IMR-90 (cell line): Measurements from ENCODE around the gene DCTN2. TPM values are rescaled to one million over a fixed set of nuclear protein-coding genes. Genes with fewer than 3 reads are reported as not detected.

Experiments
- ATAC-seq: fragments of 200-7000 bp; cut with Tn5 transposase; 2 replicates; pipeline ENCODE4 v1.9.1; 2020; ENCODE audit warnings: low read depth, mild to moderate bottlenecking, moderate library complexity
- BruUV-seq: library from RNA; stranded (reverse); fragments of 400-500 nt; replicated peaks from 2 replicates; lab custom pipeline; 2021; lab: Mats Ljungman, UMichigan
- CTCF ChIA-PET: fragments of 300-600 bp; formaldehyde crosslinking; extraction: SDS; loops from one replicate; lab custom pipeline; 2021; ENCODE audit warnings: antibody characterized with exemption; lab: Yijun Ruan, JAX
- POLR2A ChIA-PET: fragments of 300-600 bp; sonication (Branson Sonifier 250); formaldehyde crosslinking; loops from one replicate; lab custom pipeline; 2022; ENCODE audit warnings: antibody characterized with exemption; ENCODE audit not compliant: unreplicated experiment; lab: Charles Lee
- DNase-seq: peaks from one replicate; pipeline ENCODE4 v3.0.0; 2013
- H2AFZ ChIP-seq: replicated peaks from 2 replicates; pipeline ENCODE3; 2013; ENCODE audit warnings: low read length, mild to moderate bottlenecking; ENCODE audit not compliant: poor library complexity
- H2AK5ac ChIP-seq: 2 replicates; pipeline ENCODE4 v1.6.1; 2013; ENCODE audit warnings: low read depth, low read length, inconsistent platforms
- H2AK9ac ChIP-seq: replicated peaks from 2 replicates; pipeline ENCODE3; 2013; ENCODE audit warnings: mild to moderate bottlenecking, low read depth, low read length, moderate library complexity; ENCODE audit not compliant: poor library complexity
- H2BK120ac ChIP-seq: 2 replicates; pipeline ENCODE4 v1.6.1; 2013; ENCODE audit warnings: low read depth, low read length, inconsistent platforms
- H2BK15ac ChIP-seq: 3 replicates; pipeline ENCODE4 v1.6.1; 2013; ENCODE audit warnings: low read depth, low read length, inconsistent platforms
- H2BK20ac ChIP-seq: 2 replicates; pipeline ENCODE4 v1.6.1; 2013; ENCODE audit warnings: low read depth, mild to moderate bottlenecking, inconsistent platforms, low read length, moderate library complexity
- H2BK5ac ChIP-seq: 2 replicates; pipeline ENCODE4 v1.6.1; 2013; ENCODE audit warnings: mild to moderate bottlenecking, low read depth, low read length, inconsistent platforms; ENCODE audit not compliant: poor library complexity, severe bottlenecking
- H3K14ac ChIP-seq: replicated peaks from 2 replicates; pipeline ENCODE4 v1.6.1; 2013; ENCODE audit warnings: low read depth, low read length, inconsistent platforms
- H3K18ac ChIP-seq: 2 replicates; pipeline ENCODE4 v1.6.1; 2013; ENCODE audit warnings: low read depth, low read length, control low read depth
- H3K23ac ChIP-seq: 2 replicates; pipeline ENCODE4 v1.6.1; 2013; ENCODE audit warnings: low read depth, low read length, inconsistent platforms
- H3K27ac ChIP-seq: 2 replicates; pipeline ENCODE4 v1.5.1; 2013; ENCODE audit warnings: mild to moderate bottlenecking, control low read depth, low read length; ENCODE audit not compliant: insufficient read depth
- H3K27me3 ChIP-seq: 2 replicates; pipeline ENCODE4 v1.6.1; 2013; ENCODE audit warnings: low read length; ENCODE audit not compliant: control insufficient read depth, insufficient read depth
- H3K36me3 ChIP-seq: 2 replicates; pipeline ENCODE4 v1.6.1; 2013; ENCODE audit warnings: low read length, mixed read lengths; ENCODE audit not compliant: control insufficient read depth, insufficient read depth
- H3K4ac ChIP-seq: 2 replicates; pipeline ENCODE4 v1.6.1; 2013; ENCODE audit warnings: low read depth, low read length, inconsistent platforms
- H3K4me1 ChIP-seq: 2 replicates; pipeline ENCODE4 v1.6.1; 2013; ENCODE audit warnings: low read length, mixed read lengths; ENCODE audit not compliant: control insufficient read depth, insufficient read depth
- H3K4me2 ChIP-seq: 2 replicates; pipeline ENCODE4 v1.6.1; 2013; ENCODE audit warnings: low read depth, mild to moderate bottlenecking, control low read depth, low read length, moderate library complexity
- H3K4me3 ChIP-seq: 2 replicates; pipeline ENCODE4 v1.5.1; 2013; ENCODE audit warnings: low read depth, mild to moderate bottlenecking, control low read depth, low read length, moderate library complexity; ENCODE audit not compliant: insufficient read depth
- H3K56ac ChIP-seq: 2 replicates; pipeline ENCODE4 v1.6.1; 2013; ENCODE audit warnings: low read length, inconsistent platforms; ENCODE audit not compliant: insufficient read depth; ENCODE audit errors: extremely low read depth
- H3K79me1 ChIP-seq, 2 experiments: 2 replicates each; pipeline ENCODE4 v1.6.1; 2013; ENCODE audit warnings: low read length in 2 of 2, inconsistent platforms in 1 of 2, low read depth in 1 of 2
- H3K9ac ChIP-seq: 2 replicates; pipeline ENCODE4 v1.6.1; 2013; ENCODE audit warnings: low read depth, low read length, control low read depth
- H3K9me1 ChIP-seq: 2 replicates; pipeline ENCODE4 v1.6.1; 2013; ENCODE audit warnings: low read length, inconsistent platforms; ENCODE audit not compliant: insufficient read depth
- H3K9me3 ChIP-seq: 2 replicates; pipeline ENCODE4 v1.6.1; 2013; ENCODE audit warnings: low read length; ENCODE audit not compliant: control insufficient read depth, insufficient read depth
- H4K20me1 ChIP-seq: 2 replicates; pipeline ENCODE4 v1.6.1; 2013; ENCODE audit warnings: low read length, inconsistent platforms; ENCODE audit not compliant: insufficient read depth
- H4K5ac ChIP-seq: 2 replicates; pipeline ENCODE4 v1.6.1; 2013; ENCODE audit warnings: mild to moderate bottlenecking, low read depth, low read length, control low read depth
- H4K8ac ChIP-seq, 2 experiments: 2 replicates each; pipeline ENCODE4 v1.6.1; 2013; ENCODE audit warnings: low read depth in 2 of 2, low read length in 2 of 2, control low read depth in 1 of 2, inconsistent platforms in 1 of 2
- H4K91ac ChIP-seq: 2 replicates; pipeline ENCODE4 v1.6.1; 2013; ENCODE audit warnings: low read depth, low read length, inconsistent platforms; ENCODE audit not compliant: insufficient read depth
- CEBPB ChIP-seq: IDR thresholded peaks from 2 replicates; pipeline ENCODE4 v1.6.1; 2012; ENCODE audit warnings: low read depth, low read length, improper control_type of control experiment
- FOS ChIP-seq: fragments of 150-350 bp; IDR thresholded peaks from 2 replicates; pipeline ENCODE4 v1.6.1; 2016; ENCODE audit warnings: low read depth, low read length
- MAFK ChIP-seq: IDR thresholded peaks from 2 replicates; pipeline ENCODE4 v1.6.1; 2012; ENCODE audit warnings: low read depth, low read length, improper control_type of control experiment
- MAZ ChIP-seq: IDR thresholded peaks from 2 replicates; pipeline ENCODE4 v1.6.1; 2012; ENCODE audit warnings: low read depth, mild to moderate bottlenecking, low read length, improper control_type of control experiment, moderate library complexity, borderline replicate concordance
- MXI1 ChIP-seq: IDR thresholded peaks from 2 replicates; pipeline ENCODE4 v1.6.1; 2012; ENCODE audit warnings: low read depth, mild to moderate bottlenecking, low read length, moderate library complexity, borderline replicate concordance
- NFE2L2 ChIP-seq: fragments of 150-350 bp; IDR thresholded peaks from 2 replicates; pipeline ENCODE4 v1.6.1; 2016; ENCODE audit warnings: low read depth, mild to moderate bottlenecking, low read length
- RAD21 ChIP-seq: IDR thresholded peaks from 2 replicates; pipeline ENCODE4 v1.6.1; 2012; ENCODE audit warnings: low read length, improper control_type of control experiment
- WGBS, 2 experiments: methylation state at CpG; one replicate each; pipeline versions ENCODE4 v1.1.5 to v1.1.7; 2013; ENCODE audit warnings: missing lambda C conversion rate in 2 of 2; ENCODE audit not compliant: insufficient read length in 1 of 2; ENCODE audit errors: extremely low coverage in 2 of 2; 5-methylcytosine and 5-hydroxymethylcytosine counted together
- dilution Hi-C: fragments of 300-500 bp; cut with HindIII; formaldehyde crosslinking; loops from one replicate; pipeline ENCODE4 v1.14.3; 2018; ENCODE audit warnings: low sequenced_read_pairs; ENCODE audit not compliant: unreplicated experiment
- in situ Hi-C: fragments of 300-500 bp; cut with MboI; formaldehyde crosslinking; loops from 3 replicates; pipeline ENCODE4 v1.14.3; 2019; ENCODE audit warnings: low sequenced_read_pairs, inconsistent platforms, mixed read lengths
- intact Hi-C: fragments of 100-400 bp; cut with micrococcal nuclease; formaldehyde crosslinking; loops from 2 replicates; pipeline ENCODE4 v1.10.0; 2022
- polyA plus RNA-seq, 3 experiments: library from polyadenylated mRNA; depleted of rRNA; stranded (reverse); fragments of >200 nt; gene quantifications; 2 replicates each; pipeline ENCODE4 v1.2.3, GENCODE V29; 2012; ENCODE audit warnings: low replicate concordance in 1 of 3
- total RNA-seq: library from RNA; depleted of rRNA; stranded (reverse); fragments of >200 nt; gene quantifications from 2 replicates; pipeline ENCODE4 v1.2.3, GENCODE V29; 2012

The DCTN2 gene
- total and polyA plus RNA-seq, 2 of the 4 experiments (the other 2 are of a cell fraction) = 125 to 130 TPM

GRCh38 chr12:57530396-57531142 is 16.4 kb downstream of the DCTN2 start:
- H3K27ac ChIP-seq = no peak overlapping the region
- H3K9me1 ChIP-seq = peaks cover 1% of the 10 kb centered on the region; the same call in 1 of the 2 replicates
- no peak overlapping the region for H2BK5ac ChIP-seq
- H3K18ac ChIP-seq = no peak overlapping the region
- H4K91ac ChIP-seq = no peak overlapping the region
- no peak for DNase-seq
- H3K56ac ChIP-seq = no peak overlapping the region; the same call in 1 of the 2 replicates
- no peaks in the 10 kb centered on the region for H3K4me1 ChIP-seq
- intact Hi-C loops (no loop called here), dilution Hi-C loops (no loop called here), in situ Hi-C loops (no loop called here)
- ATAC-seq = no peak
- H3K4ac ChIP-seq = no peak overlapping the region
- H2AK9ac ChIP-seq = no peak overlapping the region
- no peak overlapping the region for H3K14ac ChIP-seq
- no peak overlapping the region for H4K8ac ChIP-seq
- H2BK20ac ChIP-seq = no peak overlapping the region
- no peak overlapping the region for H2BK15ac ChIP-seq
- no peaks in the 10 kb centered on the region for H3K9me3 ChIP-seq
- no peak overlapping the region for H3K4me3 ChIP-seq
- no peak overlapping the region for H4K5ac ChIP-seq
- H2AFZ ChIP-seq = no peak overlapping the region
- no peak overlapping the region for H3K9ac ChIP-seq
- H4K20me1 ChIP-seq = peaks cover 4% of the 10 kb centered on the region
- H2BK120ac ChIP-seq = no peak overlapping the region
- H3K79me1 ChIP-seq = peaks cover 9 to 42% of the 10 kb centered on the region in 2 experiments
- H3K23ac ChIP-seq = no peak overlapping the region
- CTCF ChIA-PET = no interaction called here
- peaks cover 86% of the 10 kb centered on the region for H3K36me3 ChIP-seq
- H2AK5ac ChIP-seq = no peak overlapping the region
- H3K27me3 ChIP-seq = no peaks in the 10 kb centered on the region
- TF ChIP-seq FOS = no peak
- TF ChIP-seq RAD21 = no peak
- no peak for TF ChIP-seq MAZ
- no peak for TF ChIP-seq CEBPB
- no peak for TF ChIP-seq MXI1
- TF ChIP-seq NFE2L2 = no peak
- TF ChIP-seq MAFK = no peak
- POLR2A ChIA-PET = no interaction called here
- WGBS, 2 experiments = no CpG with 5 or more reads among the region's 5 CpGs
- BruUV-seq = TSS peak; percentile 86
- H3K4me2 ChIP-seq = no peak overlapping the region
